HG03175 (cell line): ENCODE measurements around the gene CYP24A1.
A peak's percentile ranks its signal among the peaks of the same experiment; 100 is the strongest.

ENCODE experiments used
- ATAC-seq: cut with Tn5 transposase; IDR thresholded peaks from one replicate; pipeline ENCODE4 v1.9.1; 2021; ENCODE audit warnings: mild to moderate bottlenecking, moderate library complexity; ENCODE audit not compliant: unreplicated experiment

Gene CYP24A1

GRCh38 chr20:54116550-54117235 is 57.1 kb downstream of the CYP24A1 start:
- ATAC-seq: no peak

DNA sequence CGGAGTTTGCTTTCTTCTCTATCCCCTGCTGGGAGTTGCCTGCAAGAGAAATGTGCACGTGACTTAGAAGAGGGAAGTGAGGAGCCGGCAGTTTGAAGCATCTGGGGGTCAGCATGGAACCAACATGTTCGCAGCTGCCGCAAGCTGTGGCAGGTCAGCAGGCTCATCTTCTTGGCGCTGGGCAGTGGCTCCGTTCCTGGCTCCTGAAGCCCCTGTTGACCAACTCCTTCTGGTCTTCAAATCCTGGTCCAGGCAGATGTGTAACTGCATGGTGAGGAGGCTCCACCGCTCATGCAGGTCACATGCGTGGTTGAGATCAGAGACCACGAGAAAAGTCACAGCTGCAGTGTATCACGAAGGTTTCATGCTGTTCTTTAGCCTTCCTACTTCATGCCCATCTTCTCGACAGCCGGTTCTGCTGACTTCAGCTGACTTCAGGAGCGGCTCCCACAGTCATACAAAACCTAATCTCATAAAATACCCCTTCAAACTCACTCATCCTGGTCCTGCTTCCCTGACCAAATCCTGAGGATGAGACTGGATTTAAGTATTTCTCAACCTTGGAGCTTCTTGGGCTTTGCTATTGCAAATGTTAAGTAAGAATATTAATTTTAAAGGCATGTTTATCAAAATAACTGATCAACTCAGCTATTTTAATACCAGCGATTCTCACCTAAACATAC is 58.5 kb downstream of the CYP24A1 start:
- no peak for ATAC-seq

- no peak for ATAC-seq
These were observed 59.7 kb downstream of the CYP24A1 start for GRCh38 chr20:54114109-54114508.

DNA sequence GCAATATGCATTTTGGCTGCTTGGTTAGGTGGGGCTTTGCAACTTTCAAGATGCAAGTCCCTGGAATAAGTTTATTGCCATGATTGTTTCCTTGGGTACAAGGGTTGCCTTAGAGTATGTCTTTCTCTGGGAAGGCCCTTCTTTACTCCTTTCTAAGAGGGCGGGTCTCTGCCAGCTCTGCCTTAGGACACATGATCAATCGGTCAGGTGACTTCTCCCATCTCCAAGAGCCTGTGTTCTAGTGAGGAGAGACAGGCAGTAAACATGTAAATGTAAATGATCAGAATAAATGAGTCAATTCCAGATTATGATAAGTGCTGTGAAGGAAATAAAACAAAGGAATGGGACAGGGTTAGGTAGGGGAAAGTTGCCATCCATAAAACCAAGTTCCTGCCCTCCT is 60.2 kb downstream of the CYP24A1 start:
- ATAC-seq: no peak

- no peak for ATAC-seq
These were observed 61.4 kb downstream of the CYP24A1 start for GRCh38 chr20:54112221-54112884.

GRCh38 chr20:54111460-54111859 is 62.3 kb downstream of the CYP24A1 start:
- ATAC-seq: no peak

DNA sequence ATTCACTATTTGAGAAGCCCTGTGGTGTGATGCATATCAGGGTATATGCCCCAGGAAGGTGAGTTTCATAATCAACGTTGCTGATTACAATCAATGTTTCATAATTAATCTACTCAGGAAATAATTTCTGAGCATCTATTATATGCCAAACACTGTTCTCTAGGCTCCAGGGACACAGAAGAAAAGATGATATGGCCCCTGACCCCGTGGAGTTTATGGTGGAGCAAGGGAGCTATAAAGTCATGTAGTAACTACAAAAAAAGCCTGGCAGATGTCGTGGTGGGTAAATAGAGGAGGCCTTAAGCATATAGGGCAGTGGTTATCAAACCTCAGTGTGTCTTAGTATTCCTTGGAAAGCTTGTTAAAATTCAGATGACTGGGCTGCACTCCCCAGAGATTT is 63.3 kb downstream of the CYP24A1 start:
- ATAC-seq: no peak

DNA sequence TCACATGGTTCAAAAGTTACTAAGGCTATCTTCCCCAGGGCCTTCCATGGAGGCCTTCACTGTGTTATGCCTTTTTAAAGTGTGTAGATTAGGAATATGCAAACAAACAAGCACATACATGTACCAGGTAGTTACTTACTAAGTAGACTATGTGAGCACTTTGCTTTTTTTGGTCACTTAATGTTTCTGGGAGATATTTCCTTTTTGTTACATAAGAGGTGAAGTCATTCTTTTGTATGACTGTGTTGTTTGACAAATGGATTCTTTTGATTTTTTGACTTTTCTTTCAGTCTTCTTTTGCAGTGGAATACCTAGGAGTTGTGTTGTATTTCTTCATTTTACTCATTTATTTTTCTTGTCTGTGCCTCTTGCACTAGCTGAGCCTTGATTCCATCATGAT is 63.7 kb downstream of the CYP24A1 start:
- no peak for ATAC-seq

DNA sequence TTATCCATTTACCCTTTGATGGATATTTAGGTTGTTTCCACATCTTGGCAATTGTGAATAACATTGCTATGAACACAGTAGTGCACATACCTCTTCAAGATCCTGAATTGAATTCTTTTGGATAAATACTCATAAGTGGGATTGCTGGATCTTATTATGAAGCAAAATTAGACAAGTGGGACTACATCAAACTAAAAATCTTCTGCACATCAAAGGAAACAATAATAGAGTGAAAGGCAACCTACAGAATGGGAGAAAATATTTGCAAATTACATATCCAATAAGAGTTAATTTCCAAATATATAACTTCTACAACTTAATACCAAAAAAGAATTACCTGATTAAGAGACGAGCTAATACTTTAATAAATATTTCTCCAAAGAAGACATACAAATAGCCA is 65.0 kb downstream of the CYP24A1 start:
- ATAC-seq: no peak

DNA sequence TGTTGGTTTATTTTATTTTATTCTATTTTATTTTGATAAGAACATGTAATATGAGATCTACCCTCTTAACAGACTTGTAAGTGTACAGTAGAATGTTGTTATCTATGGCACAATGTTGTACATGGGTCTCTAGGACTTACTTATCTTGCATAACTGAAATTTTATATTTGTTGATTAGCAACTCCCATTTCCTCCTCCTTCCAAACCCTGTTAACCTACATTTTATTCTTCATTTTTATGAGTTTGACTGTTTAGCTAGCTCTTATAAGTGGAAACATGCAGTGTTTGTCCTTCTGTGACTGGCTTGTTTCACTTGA is 65.5 kb downstream of the CYP24A1 start:
- ATAC-seq: no peak

GRCh38 chr20:54107600-54108325 is 66.0 kb downstream of the CYP24A1 start:
- no peak for ATAC-seq

GRCh38 chr20:54107181-54107580 is 66.6 kb downstream of the CYP24A1 start:
- ATAC-seq: no peak

DNA sequence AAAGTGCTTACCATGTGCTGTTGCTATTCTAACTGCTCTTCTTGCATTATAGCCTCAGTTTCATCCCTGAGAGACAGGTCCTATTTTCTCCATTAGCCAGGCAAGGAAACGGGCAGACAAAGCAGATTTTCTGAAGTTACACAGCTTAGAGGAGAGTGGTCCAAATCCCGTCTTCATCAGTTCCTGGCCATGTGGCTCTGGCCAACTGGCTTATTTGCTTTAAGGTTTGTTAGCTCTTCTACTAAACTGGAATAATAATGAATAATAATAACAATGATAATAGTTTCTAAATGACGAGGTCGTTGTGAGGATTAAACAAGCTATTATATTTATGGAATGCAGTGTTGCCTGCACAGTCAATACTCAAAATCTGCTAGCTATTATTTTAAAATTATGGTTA is 67.6 kb downstream of the CYP24A1 start:
- ATAC-seq: no peak

DNA sequence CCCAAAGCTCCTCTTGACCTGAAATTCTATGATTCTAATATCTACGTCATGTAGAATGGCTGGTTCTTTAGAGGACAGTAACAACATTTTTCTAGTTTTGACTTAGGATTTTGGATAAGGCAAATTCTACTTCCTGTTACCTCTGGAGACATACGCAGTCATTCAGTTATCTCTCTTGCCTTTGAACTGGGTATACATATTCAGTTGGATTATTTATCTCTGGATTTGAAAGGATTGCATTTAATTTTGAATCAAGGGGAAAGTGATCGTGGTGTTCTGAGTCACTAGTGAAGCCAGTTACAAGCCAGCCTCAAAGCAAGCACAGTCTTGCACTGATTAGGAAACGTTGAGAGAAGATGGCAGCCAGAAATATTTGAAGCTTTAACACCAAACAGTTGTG is 68.1 kb downstream of the CYP24A1 start:
- no peak for ATAC-seq

- ATAC-seq: no peak
These were observed 69.0 kb downstream of the CYP24A1 start for GRCh38 chr20:54104781-54105180.

DNA sequence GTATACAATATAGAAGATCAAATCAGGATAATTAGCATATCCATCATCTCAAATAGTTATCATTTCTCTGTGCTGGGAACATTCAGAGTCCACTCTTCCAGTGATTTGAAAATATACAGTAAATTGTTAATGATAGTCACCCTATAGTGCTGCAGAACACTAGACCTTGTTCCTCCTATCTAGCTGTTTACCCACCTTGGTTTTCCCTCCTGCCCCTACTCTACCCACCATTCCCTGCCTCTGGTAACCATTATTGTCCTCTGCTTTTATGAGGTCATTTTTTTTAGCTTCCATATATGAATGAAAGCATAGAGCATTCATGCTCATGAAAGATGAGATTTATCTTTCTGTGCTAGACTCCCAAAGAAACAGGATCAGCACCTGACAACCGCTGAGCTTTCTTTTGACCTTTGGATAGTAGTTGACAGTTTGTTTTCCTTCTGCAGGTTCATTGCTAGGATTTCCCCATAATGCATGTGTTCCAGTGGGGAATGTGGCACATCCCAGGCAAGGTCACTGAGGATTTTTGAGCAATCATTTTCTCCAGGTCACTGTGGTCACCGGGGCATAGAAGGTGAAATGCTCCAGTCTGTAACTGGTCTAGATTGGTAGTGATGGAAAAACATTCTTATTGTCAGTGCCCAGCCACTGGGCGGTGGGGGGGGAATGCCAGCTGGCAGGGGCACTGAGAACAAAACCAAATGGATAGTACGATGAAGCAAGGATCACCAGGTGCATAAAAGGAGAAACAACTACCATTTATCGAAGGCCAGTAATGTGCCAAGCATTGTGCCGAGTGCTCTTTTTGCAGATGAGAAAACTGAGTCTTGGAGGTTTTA is 69.8 kb downstream of the CYP24A1 start:
- ATAC-seq: peak; percentile 10
